GM12878 (cell line): ENCODE results near the gene OTOS. TPM values are rescaled to one million over a fixed set of nuclear protein-coding genes. Genes with fewer than 3 reads are reported as not detected.

Experiments used
- CEBPB ChIP-seq, 2 experiments: fragments of 150-350 bp in 1 of 2; IDR thresholded peaks; 2 replicates each; pipeline ENCODE4 v1.6.1; 2012 to 2014; ENCODE audit warnings: low read depth in 2 of 2, low read length in 2 of 2, borderline replicate concordance in 1 of 2, inconsistent platforms in 1 of 2
- GABPA ChIP-seq: IDR thresholded peaks from 2 replicates; pipeline ENCODE4 v1.6.1; 2014; ENCODE audit warnings: antibody characterized with exemption, low read depth, mild to moderate bottlenecking, inconsistent platforms
- HDAC6 ChIP-seq: fragments of 200-600 bp; sonication (generic); IDR thresholded peaks from one replicate; pipeline ENCODE4 v1.8.0; 2017; ENCODE audit warnings: antibody characterized with exemption; ENCODE audit not compliant: unreplicated experiment
- NBN ChIP-seq: fragments of 450-650 bp; IDR thresholded peaks from 2 replicates; pipeline ENCODE4 v1.6.1; 2016
- NR2C1 ChIP-seq: fragments of 450-650 bp; IDR thresholded peaks from 2 replicates; pipeline ENCODE4 v1.6.1; 2017; ENCODE audit warnings: antibody characterized with exemption, mild to moderate bottlenecking, moderate library complexity
- TCF12 ChIP-seq: IDR thresholded peaks from 2 replicates; pipeline ENCODE4 v1.6.1; 2011; ENCODE audit warnings: low read depth, mild to moderate bottlenecking, low read length
- polyA plus RNA-seq, 11 experiments: library from polyadenylated mRNA; depleted of rRNA in 4 of 11; unstranded in 6 of 11; stranded (reverse) in 5 of 11; fragments of >200 nt; fragmentation: Nextera tagmentation in 4 of 11; fragmentation: Illumina TruSeq in 1 of 11; extraction: Ambion mirVana in 4 of 11; extraction: Trizol in 1 of 11; gene quantifications; 1 replicate in 1 of 11; 2 replicates in 10 of 11; pipeline versions ENCODE4 v1.2.1 to v1.2.3, GENCODE V29; 2011 to 2016; ENCODE audit warnings: inconsistent platforms in 2 of 11, missing spikeins in 2 of 11, low read depth in 1 of 11
- total RNA-seq, 4 experiments: library from RNA; depleted of rRNA in 3 of 4; stranded (reverse); fragments of >200 nt in 3 of 4; fragmentation: Illumina TruSeq in 1 of 4; extraction: Trizol in 1 of 4; gene quantifications; 2 replicates each; pipeline versions ENCODE4 v1.2.1 to v1.2.3, GENCODE V29; 2013 to 2021
- TF ChIP-seq, protein P1 (sequence below): fragments of 150-350 bp; IDR thresholded peaks from 2 replicates; pipeline ENCODE4 v1.6.1; 2014; ENCODE audit warnings: mild to moderate bottlenecking, low read depth, low read length
- TF ChIP-seq, protein P2 (sequence below): fragments of 450-650 bp; IDR thresholded peaks from 2 replicates; pipeline ENCODE4 v1.6.1; 2017; ENCODE audit warnings: mild to moderate bottlenecking, moderate library complexity
- TF ChIP-seq, protein P3 (sequence below): fragments of 150-350 bp; IDR thresholded peaks from 2 replicates; pipeline ENCODE4 v1.6.1; 2016; ENCODE audit warnings: low read depth, low read length

Gene OTOS
- total and polyA plus RNA-seq, 10 of the 15 experiments (the other 5 are each of a cell fraction or from before 2014, with no cell fraction given): not detected

DNA sequence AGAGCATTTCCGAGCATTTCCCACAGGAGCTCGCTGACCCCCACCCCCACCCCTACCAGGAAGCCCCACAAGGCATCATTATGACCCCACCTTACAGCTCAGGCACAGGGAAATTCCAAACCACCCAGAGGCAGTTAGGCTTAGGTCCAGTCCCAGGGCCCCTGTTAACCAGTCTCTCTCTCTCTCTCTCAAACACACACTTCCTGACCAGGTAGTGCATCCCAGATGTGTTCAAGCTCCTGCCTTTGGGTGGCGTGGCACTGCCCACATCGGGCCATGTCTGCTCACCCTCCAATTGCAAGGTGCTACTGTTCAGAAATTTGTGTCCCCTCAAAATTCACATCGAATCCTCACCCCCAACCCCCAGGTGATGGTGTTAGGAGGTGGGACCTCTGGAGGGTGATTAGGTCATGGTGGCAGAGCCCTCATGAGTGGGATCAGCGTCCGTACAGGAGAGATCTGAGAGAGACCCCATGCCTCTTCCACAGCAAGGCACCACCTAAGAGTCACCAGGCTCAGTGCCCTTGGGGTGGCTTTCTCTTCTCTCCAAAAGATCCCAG, 13.2 kb downstream of the OTOS start (continued):
- TF ChIP-seq, protein P1, sequence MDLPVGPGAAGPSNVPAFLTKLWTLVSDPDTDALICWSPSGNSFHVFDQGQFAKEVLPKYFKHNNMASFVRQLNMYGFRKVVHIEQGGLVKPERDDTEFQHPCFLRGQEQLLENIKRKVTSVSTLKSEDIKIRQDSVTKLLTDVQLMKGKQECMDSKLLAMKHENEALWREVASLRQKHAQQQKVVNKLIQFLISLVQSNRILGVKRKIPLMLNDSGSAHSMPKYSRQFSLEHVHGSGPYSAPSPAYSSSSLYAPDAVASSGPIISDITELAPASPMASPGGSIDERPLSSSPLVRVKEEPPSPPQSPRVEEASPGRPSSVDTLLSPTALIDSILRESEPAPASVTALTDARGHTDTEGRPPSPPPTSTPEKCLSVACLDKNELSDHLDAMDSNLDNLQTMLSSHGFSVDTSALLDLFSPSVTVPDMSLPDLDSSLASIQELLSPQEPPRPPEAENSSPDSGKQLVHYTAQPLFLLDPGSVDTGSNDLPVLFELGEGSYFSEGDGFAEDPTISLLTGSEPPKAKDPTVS: no peak
- TF ChIP-seq GABPA (no peak), HDAC6 (no peak), TCF12 (no peak), NBN (no peak), CEBPB (IDR thresholded peaks at IDR 0.05; ENCODE audit: borderline replicate concordance in 1 of 2, low read depth in 2 of 2, low read length in 2 of 2) (no peak), NR2C1 (no peak)
- TF ChIP-seq, protein P2, sequence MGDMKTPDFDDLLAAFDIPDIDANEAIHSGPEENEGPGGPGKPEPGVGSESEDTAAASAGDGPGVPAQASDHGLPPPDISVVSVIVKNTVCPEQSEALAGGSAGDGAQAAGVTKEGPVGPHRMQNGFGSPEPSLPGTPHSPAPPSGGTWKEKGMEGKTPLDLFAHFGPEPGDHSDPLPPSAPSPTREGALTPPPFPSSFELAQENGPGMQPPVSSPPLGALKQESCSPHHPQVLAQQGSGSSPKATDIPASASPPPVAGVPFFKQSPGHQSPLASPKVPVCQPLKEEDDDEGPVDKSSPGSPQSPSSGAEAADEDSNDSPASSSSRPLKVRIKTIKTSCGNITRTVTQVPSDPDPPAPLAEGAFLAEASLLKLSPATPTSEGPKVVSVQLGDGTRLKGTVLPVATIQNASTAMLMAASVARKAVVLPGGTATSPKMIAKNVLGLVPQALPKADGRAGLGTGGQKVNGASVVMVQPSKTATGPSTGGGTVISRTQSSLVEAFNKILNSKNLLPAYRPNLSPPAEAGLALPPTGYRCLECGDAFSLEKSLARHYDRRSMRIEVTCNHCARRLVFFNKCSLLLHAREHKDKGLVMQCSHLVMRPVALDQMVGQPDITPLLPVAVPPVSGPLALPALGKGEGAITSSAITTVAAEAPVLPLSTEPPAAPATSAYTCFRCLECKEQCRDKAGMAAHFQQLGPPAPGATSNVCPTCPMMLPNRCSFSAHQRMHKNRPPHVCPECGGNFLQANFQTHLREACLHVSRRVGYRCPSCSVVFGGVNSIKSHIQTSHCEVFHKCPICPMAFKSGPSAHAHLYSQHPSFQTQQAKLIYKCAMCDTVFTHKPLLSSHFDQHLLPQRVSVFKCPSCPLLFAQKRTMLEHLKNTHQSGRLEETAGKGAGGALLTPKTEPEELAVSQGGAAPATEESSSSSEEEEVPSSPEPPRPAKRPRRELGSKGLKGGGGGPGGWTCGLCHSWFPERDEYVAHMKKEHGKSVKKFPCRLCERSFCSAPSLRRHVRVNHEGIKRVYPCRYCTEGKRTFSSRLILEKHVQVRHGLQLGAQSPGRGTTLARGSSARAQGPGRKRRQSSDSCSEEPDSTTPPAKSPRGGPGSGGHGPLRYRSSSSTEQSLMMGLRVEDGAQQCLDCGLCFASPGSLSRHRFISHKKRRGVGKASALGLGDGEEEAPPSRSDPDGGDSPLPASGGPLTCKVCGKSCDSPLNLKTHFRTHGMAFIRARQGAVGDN: no peak
- TF ChIP-seq, protein P3, sequence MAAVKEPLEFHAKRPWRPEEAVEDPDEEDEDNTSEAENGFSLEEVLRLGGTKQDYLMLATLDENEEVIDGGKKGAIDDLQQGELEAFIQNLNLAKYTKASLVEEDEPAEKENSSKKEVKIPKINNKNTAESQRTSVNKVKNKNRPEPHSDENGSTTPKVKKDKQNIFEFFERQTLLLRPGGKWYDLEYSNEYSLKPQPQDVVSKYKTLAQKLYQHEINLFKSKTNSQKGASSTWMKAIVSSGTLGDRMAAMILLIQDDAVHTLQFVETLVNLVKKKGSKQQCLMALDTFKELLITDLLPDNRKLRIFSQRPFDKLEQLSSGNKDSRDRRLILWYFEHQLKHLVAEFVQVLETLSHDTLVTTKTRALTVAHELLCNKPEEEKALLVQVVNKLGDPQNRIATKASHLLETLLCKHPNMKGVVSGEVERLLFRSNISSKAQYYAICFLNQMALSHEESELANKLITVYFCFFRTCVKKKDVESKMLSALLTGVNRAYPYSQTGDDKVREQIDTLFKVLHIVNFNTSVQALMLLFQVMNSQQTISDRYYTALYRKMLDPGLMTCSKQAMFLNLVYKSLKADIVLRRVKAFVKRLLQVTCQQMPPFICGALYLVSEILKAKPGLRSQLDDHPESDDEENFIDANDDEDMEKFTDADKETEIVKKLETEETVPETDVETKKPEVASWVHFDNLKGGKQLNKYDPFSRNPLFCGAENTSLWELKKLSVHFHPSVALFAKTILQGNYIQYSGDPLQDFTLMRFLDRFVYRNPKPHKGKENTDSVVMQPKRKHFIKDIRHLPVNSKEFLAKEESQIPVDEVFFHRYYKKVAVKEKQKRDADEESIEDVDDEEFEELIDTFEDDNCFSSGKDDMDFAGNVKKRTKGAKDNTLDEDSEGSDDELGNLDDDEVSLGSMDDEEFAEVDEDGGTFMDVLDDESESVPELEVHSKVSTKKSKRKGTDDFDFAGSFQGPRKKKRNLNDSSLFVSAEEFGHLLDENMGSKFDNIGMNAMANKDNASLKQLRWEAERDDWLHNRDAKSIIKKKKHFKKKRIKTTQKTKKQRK: no peak
